Tibial artery (tissue), 4 donors: ENCODE results near the gene LRIG1.

Experiments used
- DNase-seq, 2 donors: peaks; one replicate each; pipeline ENCODE4 v3.0.0-alpha.2; 2019
- H3K27ac ChIP-seq, 2 donors: fragments of 200-600 bp; sonication (generic) in 1 of 2; 1 replicate in 1 of 2; 2 replicates in 1 of 2; pipeline ENCODE4 v1.5.1; 2018 to 2019; ENCODE audit warnings: mild to moderate bottlenecking in 1 of 2
- H3K27me3 ChIP-seq, 2 donors: fragments of 200-600 bp; sonication (generic) in 1 of 2; one replicate each; pipeline versions ENCODE4 v1.5.1 to v1.6.0; 2016 to 2019
- H3K36me3 ChIP-seq, 3 donors: fragments of 200-600 bp; sonication (generic) in 2 of 3; one replicate each; pipeline ENCODE4 v1.5.1; 2016 to 2019; ENCODE audit warnings: mild to moderate bottlenecking in 2 of 3
- H3K4me1 ChIP-seq, 4 donors: fragments of 200-600 bp; sonication (generic) in 2 of 4; 1 replicate in 3 of 4; 2 replicates in 1 of 4; pipeline ENCODE4 v1.5.1; 2016 to 2019
- H3K4me3 ChIP-seq, 2 donors: fragments of 200-600 bp; sonication (generic) in 1 of 2; 1 replicate in 1 of 2; 2 replicates in 1 of 2; pipeline ENCODE4 v1.5.1; 2018 to 2019; ENCODE audit warnings: mild to moderate bottlenecking in 2 of 2
- H3K9me3 ChIP-seq, 3 donors: fragments of 200-600 bp; sonication (generic) in 1 of 3; one replicate each; pipeline ENCODE4 v1.5.1; 2016 to 2019
- CTCF ChIP-seq, 2 experiments: fragments of 200-600 bp in 1 of 2; fragments of 450-650 bp in 1 of 2; IDR thresholded peaks; one replicate each; pipeline ENCODE4 v1.5.1; 2017 to 2019; ENCODE audit warnings: antibody characterized with exemption in 2 of 2, mild to moderate bottlenecking in 1 of 2, moderate library complexity in 1 of 2
- intact Hi-C: fragments of 100-400 bp; cut with DNase I; formaldehyde crosslinking; loops from one replicate; pipeline ENCODE4 v1.15.0; 2023; ENCODE audit warnings: low total_unique reads

Gene LRIG1

GRCh38 chr3:66502981-66503380 lies 2.2 kb upstream of the LRIG1 start:
- no peak for TF ChIP-seq CTCF (IDR thresholded peaks at IDR 0.05)
- intact Hi-C loops, result loop anchor here (5.0 to 10.0 kb wide), 4 partner anchors 52 to 312 kb away; no protein-coding TSS in a partner anchor
- H3K9me3 ChIP-seq, result no peaks in the 10 kb centered on the region
- H3K36me3 ChIP-seq, result no peaks in the 10 kb centered on the region
- no peak overlapping the region for H3K4me3 ChIP-seq
- no peaks in the 10 kb centered on the region for H3K27me3 ChIP-seq
- no peak overlapping the region for H3K27ac ChIP-seq
- no peak for DNase-seq
- peaks cover 0 to 15% (median 7%) of the 10 kb centered on the region in 4 donors for H3K4me1 ChIP-seq

GRCh38 chr3:66502245-66502874 lies 1.5 kb upstream of the LRIG1 start:
- Histone ChIP-seq H3K4me1 (peaks cover 0 to 21% (median 10%) of the 10 kb centered on the region in 4 donors), H3K9me3 (no peaks in the 10 kb centered on the region), H3K36me3 (no peaks in the 10 kb centered on the region), H3K27me3 (no peaks in the 10 kb centered on the region), H3K27ac (no peak overlapping the region), H3K4me3 (no peak overlapping the region)
- no peak for DNase-seq
- no peak for TF ChIP-seq CTCF (IDR thresholded peaks at IDR 0.05)
- intact Hi-C loops, result loop anchor here (5.0 to 10.0 kb wide), 4 partner anchors 52 to 312 kb away; no protein-coding TSS in a partner anchor

GRCh38 chr3:66501483-66502244 lies 842 bp upstream of the LRIG1 start:
- H3K27ac ChIP-seq, result peak overlapping the region; percentile 61 to 99
- H3K36me3 ChIP-seq, result no peaks in the 10 kb centered on the region
- no peak for DNase-seq
- peak overlapping the region; percentile 77 to 96 for H3K4me3 ChIP-seq
- H3K27me3 ChIP-seq, result no peaks in the 10 kb centered on the region
- no peak for TF ChIP-seq CTCF (IDR thresholded peaks at IDR 0.05)
- intact Hi-C loops, result loop anchor here (5.0 to 10.0 kb wide), 4 partner anchors 53 to 313 kb away; no protein-coding TSS in a partner anchor
- peaks cover 0 to 26% (median 14%) of the 10 kb centered on the region in 4 donors for H3K4me1 ChIP-seq
- no peaks in the 10 kb centered on the region for H3K9me3 ChIP-seq

- no peaks in the 10 kb centered on the region for H3K36me3 ChIP-seq
- no peak for TF ChIP-seq CTCF (IDR thresholded peaks at IDR 0.05)
- intact Hi-C loops, result loop anchor here (5.0 to 10.0 kb wide), 5 partner anchors 48 to 315 kb away; no protein-coding TSS in a partner anchor
- peak overlapping the region; percentile 91 to 99 for H3K27ac ChIP-seq
- peaks cover 0 to 37% (median 28%) of the 10 kb centered on the region in 4 donors for H3K4me1 ChIP-seq
- peak overlapping the region; percentile 77 to 96 for H3K4me3 ChIP-seq
- peak in 1 of 2 donors; percentile 73 for DNase-seq
- H3K9me3 ChIP-seq, result no peaks in the 10 kb centered on the region
- no peaks in the 10 kb centered on the region for H3K27me3 ChIP-seq
Measured at GRCh38 chr3:66499881-66500575, 794 bp downstream of the LRIG1 start.
